ENCODE results near the gene CPA1. TPM values are rescaled to one million over a fixed set of nuclear protein-coding genes. Genes with fewer than 3 reads are reported as not detected.

The CPA1 gene
- total and polyA plus RNA-seq, 12 donors: 0.14 to 15.0 (median 2.0) TPM; not detected in 4

DNA sequence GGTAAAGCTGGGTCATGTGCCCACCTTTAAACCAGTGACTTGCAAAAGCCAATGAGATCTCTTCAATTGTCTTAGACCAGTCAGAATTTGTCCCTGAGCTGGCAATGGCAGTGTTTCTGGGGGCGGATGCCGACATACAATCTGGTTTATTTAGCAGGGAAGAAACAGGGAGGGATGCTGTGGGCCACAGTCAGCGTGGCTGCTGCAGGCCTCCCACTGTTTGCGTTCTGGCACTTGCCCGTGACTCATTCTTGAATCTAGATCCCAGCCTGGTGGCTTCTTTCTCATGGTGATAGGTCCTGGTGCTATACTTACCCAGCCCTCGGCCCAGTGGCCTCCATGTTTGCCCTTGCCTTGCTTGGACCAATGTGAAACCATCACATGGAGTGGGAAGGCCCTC lies 3.1 kb upstream of the CPA1 start:
- intact Hi-C loops (cut with DNase I): no loop called here
- DNase-seq: peak in 1 of 7 donors; percentile 6
- Histone ChIP-seq H3K27ac (no peak overlapping the region), H3K36me3 (replicated peaks in 1 of 2) (no peaks in the 10 kb centered on the region), H3K4me3 (no peak overlapping the region), H3K4me1 (replicated peaks in 1 of 2) (peaks cover 10 to 22% of the 10 kb centered on the region in 2 donors), H3K9me3 (replicated peaks in 1 of 3) (no peaks in the 10 kb centered on the region), H3K27me3 (no peaks in the 10 kb centered on the region)
- TF ChIP-seq, protein P1, sequence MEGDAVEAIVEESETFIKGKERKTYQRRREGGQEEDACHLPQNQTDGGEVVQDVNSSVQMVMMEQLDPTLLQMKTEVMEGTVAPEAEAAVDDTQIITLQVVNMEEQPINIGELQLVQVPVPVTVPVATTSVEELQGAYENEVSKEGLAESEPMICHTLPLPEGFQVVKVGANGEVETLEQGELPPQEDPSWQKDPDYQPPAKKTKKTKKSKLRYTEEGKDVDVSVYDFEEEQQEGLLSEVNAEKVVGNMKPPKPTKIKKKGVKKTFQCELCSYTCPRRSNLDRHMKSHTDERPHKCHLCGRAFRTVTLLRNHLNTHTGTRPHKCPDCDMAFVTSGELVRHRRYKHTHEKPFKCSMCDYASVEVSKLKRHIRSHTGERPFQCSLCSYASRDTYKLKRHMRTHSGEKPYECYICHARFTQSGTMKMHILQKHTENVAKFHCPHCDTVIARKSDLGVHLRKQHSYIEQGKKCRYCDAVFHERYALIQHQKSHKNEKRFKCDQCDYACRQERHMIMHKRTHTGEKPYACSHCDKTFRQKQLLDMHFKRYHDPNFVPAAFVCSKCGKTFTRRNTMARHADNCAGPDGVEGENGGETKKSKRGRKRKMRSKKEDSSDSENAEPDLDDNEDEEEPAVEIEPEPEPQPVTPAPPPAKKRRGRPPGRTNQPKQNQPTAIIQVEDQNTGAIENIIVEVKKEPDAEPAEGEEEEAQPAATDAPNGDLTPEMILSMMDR (IDR thresholded peaks at IDR 0.05): no peak
- TF ChIP-seq POLR2A (IDR thresholded peaks at IDR 0.05): no peak
- WGBS, 4 donors: 90 to 97% (median 95%) methylated on average over 3 to 6 of the region's 6 CpGs

DNA sequence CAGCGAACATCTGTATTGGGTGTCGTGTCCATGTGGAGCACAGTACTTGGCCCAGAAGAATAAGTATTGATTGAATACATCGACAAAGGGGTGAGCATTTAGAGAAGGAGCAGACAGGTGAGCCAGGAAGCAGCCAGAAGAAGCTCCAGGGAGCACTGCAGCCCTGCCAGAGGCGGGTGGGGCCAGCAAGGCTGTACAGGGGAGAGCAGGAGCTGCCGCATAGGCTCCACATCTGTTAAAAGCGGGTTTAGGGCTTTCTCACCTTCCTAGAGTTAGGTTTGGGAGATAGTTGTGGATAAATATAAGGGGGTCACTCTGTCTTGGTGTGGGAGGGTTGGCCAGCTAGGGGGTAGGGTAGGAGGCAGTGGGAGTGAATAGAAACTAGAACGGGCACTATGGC lies 1.3 kb upstream of the CPA1 start:
- Histone ChIP-seq H3K27me3 (no peaks in the 10 kb centered on the region), H3K36me3 (replicated peaks in 1 of 2) (no peaks in the 10 kb centered on the region), H3K4me3 (no peak overlapping the region), H3K4me1 (replicated peaks in 1 of 2) (peaks cover 0 to 6% of the 10 kb centered on the region in 2 donors), H3K9me3 (replicated peaks in 1 of 3) (no peaks in the 10 kb centered on the region), H3K27ac (no peak overlapping the region)
- DNase-seq: no peak
- intact Hi-C loops (cut with DNase I): no loop called here
- no peak for TF ChIP-seq POLR2A (IDR thresholded peaks at IDR 0.05)
- TF ChIP-seq, protein P1 (IDR thresholded peaks at IDR 0.05): no peak
- 87 to 95% (median 91%) methylated on average over 7 of the region's 7 CpGs for WGBS, 4 donors

DNA sequence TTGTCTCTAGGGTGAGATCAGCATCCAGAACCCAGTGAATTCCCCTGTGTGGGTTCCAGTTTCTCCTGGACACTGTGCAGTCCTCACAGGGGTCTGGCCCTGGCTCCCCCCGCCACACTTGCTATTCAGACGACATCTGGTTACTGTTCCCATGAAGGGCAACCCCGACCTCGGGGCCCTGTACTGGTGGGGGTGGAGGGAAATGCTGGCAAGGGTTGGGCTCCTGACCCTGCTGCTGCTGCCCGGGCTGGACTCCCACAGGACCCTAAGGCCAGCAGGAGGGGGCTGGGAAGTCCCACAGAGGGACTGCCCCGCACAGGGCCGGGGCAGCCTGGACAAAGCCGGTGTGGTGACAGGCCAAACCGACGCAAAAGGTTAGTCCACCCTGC lies 768 bp upstream of the CPA1 start:
- TF ChIP-seq, protein P1 (IDR thresholded peaks at IDR 0.05): no peak
- no peak for TF ChIP-seq POLR2A (IDR thresholded peaks at IDR 0.05)
- 69 to 93% (median 84%) methylated on average over 5 to 10 of the region's 10 CpGs for WGBS, 4 donors
- peak in 2 of 7 donors; percentile 5 to 6 for DNase-seq
- intact Hi-C loops (cut with DNase I): no loop called here
- no peaks in the 10 kb centered on the region for H3K9me3 ChIP-seq (replicated peaks in 1 of 3)
- no peaks in the 10 kb centered on the region for H3K27me3 ChIP-seq
- peaks cover 0 to under 1% of the 10 kb centered on the region in 2 donors for H3K4me1 ChIP-seq (replicated peaks in 1 of 2)
- no peaks in the 10 kb centered on the region for H3K36me3 ChIP-seq (replicated peaks in 1 of 2)
- H3K4me3 ChIP-seq: no peak overlapping the region
- H3K27ac ChIP-seq: peak overlapping the region in 1 of 5 donors; percentile 20

DNA sequence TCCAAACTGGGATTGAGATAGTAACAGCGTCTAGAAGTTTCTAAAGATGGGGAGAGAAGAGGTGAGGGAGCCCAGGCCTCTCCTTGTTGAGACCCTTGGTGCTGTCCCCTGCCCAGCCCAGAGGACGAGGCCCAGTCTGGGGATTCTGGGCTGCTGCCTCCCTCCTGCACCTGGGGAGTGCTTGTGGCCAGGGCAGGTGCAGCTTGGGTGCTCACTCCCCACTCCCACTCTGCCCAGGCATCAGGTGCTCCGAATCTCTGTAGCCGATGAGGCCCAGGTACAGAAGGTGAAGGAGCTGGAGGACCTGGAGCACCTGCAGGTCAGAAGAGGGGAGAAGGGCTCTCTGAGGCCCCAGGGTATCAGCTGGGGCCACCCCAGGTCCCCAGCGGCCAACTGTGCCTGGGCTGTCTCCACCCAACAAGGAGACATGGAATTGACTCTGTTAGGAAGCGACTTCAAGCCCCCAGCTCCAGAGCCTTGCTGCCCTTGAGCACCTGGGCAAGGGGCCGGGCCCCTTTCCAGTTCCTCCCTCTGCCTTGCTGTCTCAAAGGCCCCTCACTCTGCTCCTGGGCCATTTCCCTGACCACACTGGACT lies 664 bp downstream of the CPA1 start:
- no peak for DNase-seq
- 86 to 97% (median 94%) methylated on average over 3 to 7 of the region's 7 CpGs for WGBS, 4 donors

More for the DNA sequence above, 664 bp downstream of the CPA1 start:
- no peaks in the 10 kb centered on the region for H3K9me3 ChIP-seq (replicated peaks in 1 of 3)
- no peaks in the 10 kb centered on the region for H3K27me3 ChIP-seq
- TF ChIP-seq POLR2A (IDR thresholded peaks at IDR 0.05): no peak
- TF ChIP-seq, protein P1 (IDR thresholded peaks at IDR 0.05): no peak
- no peaks in the 10 kb centered on the region for H3K4me1 ChIP-seq (replicated peaks in 1 of 2)
- H3K27ac ChIP-seq: no peak overlapping the region
- H3K36me3 ChIP-seq (replicated peaks in 1 of 2): no peaks in the 10 kb centered on the region
- intact Hi-C loops (cut with DNase I): loop anchor here in 1 of 2 donors (10.0 kb wide), 1 partner anchor 104 kb away; no protein-coding TSS in a partner anchor
- no peak overlapping the region for H3K4me3 ChIP-seq
